Nephron progenitor cell (in vitro differentiated cells): Measurements from ENCODE around the gene ESYT3.

ENCODE experiments used
- DNase-seq: peaks from one replicate; pipeline ENCODE4 v3.0.0; 2021
- H3K27ac Mint-ChIP-seq: 2 replicates; pipeline ENCODE4 v1.8.0; 2021; ENCODE audit warnings: mild to moderate bottlenecking, moderate library complexity, mixed read lengths
- H3K27me3 Mint-ChIP-seq: 2 replicates; pipeline ENCODE4 v1.8.0; 2021; ENCODE audit warnings: mild to moderate bottlenecking, low read depth, mixed read lengths; ENCODE audit not compliant: poor library complexity
- H3K36me3 Mint-ChIP-seq: 2 replicates; pipeline ENCODE4 v1.8.0; 2021; ENCODE audit warnings: low read depth, mixed read lengths
- H3K4me1 Mint-ChIP-seq: 2 replicates; pipeline ENCODE4 v1.8.0; 2021; ENCODE audit warnings: mixed read lengths
- H3K4me3 Mint-ChIP-seq: 2 replicates; pipeline ENCODE4 v1.8.0; 2021; ENCODE audit warnings: mild to moderate bottlenecking, moderate library complexity, mixed read lengths
- H3K9me3 Mint-ChIP-seq: 2 replicates; pipeline ENCODE4 v1.8.0; 2021; ENCODE audit warnings: mild to moderate bottlenecking, moderate library complexity, mixed read lengths
- TF ChIP-seq, protein P1 (sequence below): fragments of 200-600 bp; sonication (generic); IDR thresholded peaks from 2 replicates; pipeline ENCODE4 v1.5.0; 2021; ENCODE audit warnings: antibody characterized with exemption

Gene ESYT3

GRCh38 chr3:138398791-138399575, 35.4 kb upstream of the ESYT3 start:
- H3K36me3 Mint-ChIP-seq = peaks cover 32% of the 10 kb centered on the region
- no peak for DNase-seq
- H3K4me3 Mint-ChIP-seq = no peak overlapping the region
- no peaks in the 10 kb centered on the region for H3K27me3 Mint-ChIP-seq
- TF ChIP-seq, protein P1, sequence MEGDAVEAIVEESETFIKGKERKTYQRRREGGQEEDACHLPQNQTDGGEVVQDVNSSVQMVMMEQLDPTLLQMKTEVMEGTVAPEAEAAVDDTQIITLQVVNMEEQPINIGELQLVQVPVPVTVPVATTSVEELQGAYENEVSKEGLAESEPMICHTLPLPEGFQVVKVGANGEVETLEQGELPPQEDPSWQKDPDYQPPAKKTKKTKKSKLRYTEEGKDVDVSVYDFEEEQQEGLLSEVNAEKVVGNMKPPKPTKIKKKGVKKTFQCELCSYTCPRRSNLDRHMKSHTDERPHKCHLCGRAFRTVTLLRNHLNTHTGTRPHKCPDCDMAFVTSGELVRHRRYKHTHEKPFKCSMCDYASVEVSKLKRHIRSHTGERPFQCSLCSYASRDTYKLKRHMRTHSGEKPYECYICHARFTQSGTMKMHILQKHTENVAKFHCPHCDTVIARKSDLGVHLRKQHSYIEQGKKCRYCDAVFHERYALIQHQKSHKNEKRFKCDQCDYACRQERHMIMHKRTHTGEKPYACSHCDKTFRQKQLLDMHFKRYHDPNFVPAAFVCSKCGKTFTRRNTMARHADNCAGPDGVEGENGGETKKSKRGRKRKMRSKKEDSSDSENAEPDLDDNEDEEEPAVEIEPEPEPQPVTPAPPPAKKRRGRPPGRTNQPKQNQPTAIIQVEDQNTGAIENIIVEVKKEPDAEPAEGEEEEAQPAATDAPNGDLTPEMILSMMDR = no peak
- no peaks in the 10 kb centered on the region for H3K9me3 Mint-ChIP-seq
- peaks cover 24% of the 10 kb centered on the region for H3K4me1 Mint-ChIP-seq
- H3K27ac Mint-ChIP-seq = no peak overlapping the region

DNA sequence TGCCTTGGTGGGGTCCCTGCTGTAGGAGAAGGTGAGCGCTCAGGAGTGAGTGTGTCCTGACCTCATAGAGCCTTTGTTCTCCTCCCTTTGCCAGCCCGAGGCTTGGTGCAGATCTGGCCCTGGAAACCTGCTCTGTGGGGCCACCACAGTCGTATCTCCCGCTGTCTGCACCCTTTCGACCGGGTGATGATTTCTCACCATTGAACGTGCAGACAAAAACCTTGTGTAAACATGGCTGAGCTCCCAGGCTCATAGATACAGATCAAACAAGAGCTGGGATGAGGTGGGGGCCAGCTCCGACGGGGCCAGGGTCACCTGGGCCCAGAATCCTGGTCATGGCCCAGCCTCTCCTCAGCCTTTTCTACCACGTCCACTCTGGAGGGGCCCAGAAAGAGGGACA, 34.6 kb upstream of the ESYT3 start:
- H3K27ac Mint-ChIP-seq = no peak overlapping the region
- H3K4me1 Mint-ChIP-seq = peaks cover 24% of the 10 kb centered on the region
- H3K36me3 Mint-ChIP-seq = peaks cover 40% of the 10 kb centered on the region
- no peaks in the 10 kb centered on the region for H3K27me3 Mint-ChIP-seq
- no peak overlapping the region for H3K4me3 Mint-ChIP-seq
- DNase-seq = no peak
- TF ChIP-seq, protein P1 = no peak
- no peaks in the 10 kb centered on the region for H3K9me3 Mint-ChIP-seq

GRCh38 chr3:138400651-138401070, 33.8 kb upstream of the ESYT3 start:
- Mint-ChIP-seq H3K4me3 (no peak overlapping the region), H3K27ac (peak overlapping the region; percentile 91), H3K4me1 (peaks cover 24% of the 10 kb centered on the region), H3K9me3 (no peaks in the 10 kb centered on the region), H3K36me3 (peaks cover 48% of the 10 kb centered on the region), H3K27me3 (peaks cover 3% of the 10 kb centered on the region)
- DNase-seq = no peak
- TF ChIP-seq, protein P1 = no peak

GRCh38 chr3:138401834-138402233, 32.6 kb upstream of the ESYT3 start:
- Mint-ChIP-seq H3K27me3 (peaks cover 3% of the 10 kb centered on the region), H3K36me3 (peaks cover 48% of the 10 kb centered on the region), H3K27ac (no peak overlapping the region), H3K4me3 (no peak overlapping the region), H3K9me3 (no peaks in the 10 kb centered on the region), H3K4me1 (peaks cover 16% of the 10 kb centered on the region)
- TF ChIP-seq, protein P1 = no peak
- no peak for DNase-seq

GRCh38 chr3:138404121-138404520, 30.3 kb upstream of the ESYT3 start:
- H3K4me1 Mint-ChIP-seq = peaks cover 16% of the 10 kb centered on the region
- no peaks in the 10 kb centered on the region for H3K9me3 Mint-ChIP-seq
- DNase-seq = no peak
- no peak overlapping the region for H3K27ac Mint-ChIP-seq
- TF ChIP-seq, protein P1 = no peak
- H3K27me3 Mint-ChIP-seq = peaks cover 3% of the 10 kb centered on the region
- peaks cover 48% of the 10 kb centered on the region for H3K36me3 Mint-ChIP-seq
- no peak overlapping the region for H3K4me3 Mint-ChIP-seq

DNA sequence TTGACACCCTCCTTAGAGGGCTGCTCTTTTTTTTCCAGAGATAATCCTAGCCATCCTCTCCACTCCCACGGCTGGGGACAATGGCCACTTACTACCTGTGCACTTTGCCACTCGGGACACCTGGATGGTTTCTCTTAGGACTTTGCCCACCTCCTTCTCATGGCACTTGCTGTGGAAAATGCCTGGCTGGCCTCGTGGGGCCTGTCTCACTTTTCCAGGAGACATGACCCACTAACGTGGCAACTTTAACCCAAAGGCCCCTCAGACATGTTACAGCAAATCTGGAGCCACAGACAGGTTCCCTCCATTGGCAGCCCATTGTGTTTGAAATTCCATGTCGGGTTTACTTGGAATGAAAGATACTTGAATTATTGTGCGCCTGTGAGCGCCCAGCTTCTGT, 29.4 kb upstream of the ESYT3 start:
- no peak for DNase-seq
- Mint-ChIP-seq H3K4me1 (peaks cover 10% of the 10 kb centered on the region), H3K9me3 (no peaks in the 10 kb centered on the region), H3K27me3 (peaks cover 3% of the 10 kb centered on the region), H3K4me3 (no peak overlapping the region), H3K36me3 (peaks cover 42% of the 10 kb centered on the region), H3K27ac (no peak overlapping the region)
- TF ChIP-seq, protein P1 = no peak
